ENCODE data around the gene DHFR.

DHFR gene

DNA sequence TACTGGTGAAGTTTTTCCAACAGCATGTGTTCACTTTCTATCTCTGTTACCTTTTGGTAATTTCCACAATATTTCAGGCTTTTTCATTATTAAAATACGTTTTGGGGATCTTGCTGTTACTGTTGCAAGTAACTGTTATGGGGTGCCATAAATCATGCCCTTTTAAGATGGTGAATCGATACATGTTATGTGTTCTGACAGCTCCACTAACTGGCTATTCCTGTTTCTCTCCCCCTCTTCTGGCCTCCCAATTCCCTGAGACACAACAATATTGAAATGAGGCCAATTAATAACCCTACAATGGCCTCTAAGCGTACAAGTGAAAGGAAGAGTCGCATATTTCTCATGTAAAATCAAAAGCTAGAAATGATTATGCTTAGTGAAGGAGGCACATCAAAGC, 13.4 kb downstream of the DHFR start:
- no peak for TF ChIP-seq JUND (IDR thresholded peaks at IDR 0.05; ENCODE audit: low read depth)
- in situ Hi-C loops (cut with HindIII; ENCODE audit: low pct_unique_long_range_greater_than_20kb, low sequenced_read_pairs) = no loop called here
- peak in 1 of 2 experiments; percentile 64 for DNase-seq (ENCODE audit: low read depth in 1 of 2, low spot score in 1 of 2)

DNA sequence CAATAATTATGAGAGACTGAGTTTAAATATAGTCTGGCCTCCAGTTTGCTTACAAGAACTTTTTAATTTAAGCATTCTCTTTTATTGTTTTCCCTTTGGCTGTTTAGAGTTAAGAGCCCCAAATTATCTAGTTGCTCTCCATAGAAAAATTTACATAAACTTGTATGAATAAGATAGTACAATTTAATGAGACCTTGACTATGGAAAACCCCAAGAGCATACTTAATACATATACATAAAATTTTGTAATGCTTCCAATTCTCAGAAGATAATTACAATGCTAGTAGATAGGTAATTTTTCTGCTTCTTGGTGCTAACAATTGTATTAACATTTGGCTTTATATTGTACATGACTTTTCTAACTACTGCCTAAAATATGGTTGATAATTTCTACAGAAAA, 20.6 kb downstream of the DHFR start:
- DNase-seq (ENCODE audit: low read depth in 1 of 2, low spot score in 1 of 2) = no peak
- in situ Hi-C loops (cut with HindIII; ENCODE audit: low pct_unique_long_range_greater_than_20kb, low sequenced_read_pairs) = no loop called here
- no peak for TF ChIP-seq JUND (IDR thresholded peaks at IDR 0.05; ENCODE audit: low read depth)

DNA sequence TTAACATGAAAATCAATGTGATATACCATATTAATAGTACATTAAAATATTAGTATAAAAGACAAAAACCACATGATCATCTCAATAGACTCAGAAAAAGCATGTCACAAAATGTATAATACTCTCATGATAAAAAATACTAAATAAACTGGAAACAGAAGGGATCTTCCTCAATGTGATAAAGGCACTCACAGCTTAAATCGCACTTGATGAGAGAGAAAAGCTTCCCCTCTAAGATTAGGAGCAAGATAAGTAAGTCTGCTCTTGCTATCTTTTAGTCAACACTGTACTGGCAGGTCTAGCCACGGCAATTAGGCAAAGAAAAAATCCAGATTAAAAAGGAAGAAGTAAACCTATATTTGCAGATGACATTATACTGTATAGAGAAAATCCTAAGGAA, 22.1 kb downstream of the DHFR start:
- no peak for TF ChIP-seq JUND (IDR thresholded peaks at IDR 0.05; ENCODE audit: low read depth)
- no peak for DNase-seq (ENCODE audit: low read depth in 1 of 2, low spot score in 1 of 2)
- in situ Hi-C loops (cut with HindIII; ENCODE audit: low pct_unique_long_range_greater_than_20kb, low sequenced_read_pairs) = no loop called here

DNA sequence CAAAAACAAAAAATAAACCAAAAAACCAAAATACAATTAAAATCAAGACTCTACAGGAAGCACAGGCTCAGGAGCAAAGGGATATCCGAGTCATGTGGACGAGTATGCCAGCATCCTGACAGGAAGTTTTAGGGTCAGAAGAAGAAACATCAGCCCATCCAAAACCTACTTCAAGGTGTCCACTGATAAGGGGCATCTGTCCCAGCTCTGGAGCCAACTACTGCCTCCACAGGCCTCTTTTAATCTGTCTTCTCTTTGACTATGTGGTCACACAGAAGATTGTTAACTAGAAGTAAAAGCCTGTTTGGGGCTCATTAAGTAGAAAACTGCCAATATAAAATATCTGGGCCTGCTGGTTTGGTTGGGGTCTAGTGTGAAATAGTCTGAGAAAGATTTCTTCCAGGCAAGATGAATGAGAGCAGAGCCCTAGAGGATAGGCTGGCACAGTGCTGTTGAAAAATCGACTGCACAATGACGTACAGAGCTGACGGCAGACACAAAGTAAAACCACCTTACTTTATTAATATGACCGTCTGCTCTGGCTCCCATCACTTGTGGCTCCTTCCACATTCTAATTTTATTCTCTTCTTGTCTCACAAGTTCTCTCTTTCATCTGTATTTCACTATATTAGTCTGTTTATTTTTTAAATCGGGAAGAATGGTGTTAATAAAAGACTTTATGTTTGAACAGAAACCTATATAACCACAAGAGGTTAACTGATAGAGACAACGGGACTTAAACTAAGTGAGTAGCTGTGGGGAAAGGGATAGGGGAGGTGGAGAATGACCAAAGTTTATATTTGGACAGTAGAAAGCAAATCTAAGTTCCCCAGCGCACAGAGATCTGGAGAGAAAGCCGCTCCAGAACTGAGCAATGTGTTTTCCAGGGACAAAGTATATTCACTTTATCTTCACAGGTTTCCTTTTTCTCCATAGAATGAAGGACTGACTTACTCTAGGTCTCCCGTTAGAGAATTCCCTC, 23.2 kb downstream of the DHFR start:
- DNase-seq (ENCODE audit: low read depth in 1 of 2, low spot score in 1 of 2) = no peak
- in situ Hi-C loops (cut with HindIII; ENCODE audit: low pct_unique_long_range_greater_than_20kb, low sequenced_read_pairs) = no loop called here

DNA sequence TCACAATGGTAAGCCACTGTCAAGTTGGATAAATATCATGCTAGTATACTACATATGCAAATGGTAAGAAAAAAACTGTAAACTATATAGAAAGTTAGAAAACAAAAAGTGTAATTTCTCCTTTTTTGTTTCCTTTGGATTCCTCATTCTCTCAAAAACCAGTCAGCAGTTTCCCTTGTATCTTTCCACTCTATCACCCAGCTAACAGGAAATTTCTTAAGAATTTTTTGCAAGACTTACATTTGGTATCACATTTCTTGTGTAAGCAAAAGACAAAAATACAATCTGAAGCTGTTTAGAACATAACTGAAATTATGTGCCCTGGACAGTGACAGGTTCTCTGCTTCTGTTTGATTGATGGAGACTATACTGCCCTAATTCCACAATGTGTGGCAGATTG, 25.5 kb downstream of the DHFR start:
- DNase-seq (ENCODE audit: low read depth in 1 of 2, low spot score in 1 of 2) = no peak
- in situ Hi-C loops (cut with HindIII; ENCODE audit: low pct_unique_long_range_greater_than_20kb, low sequenced_read_pairs) = no loop called here
- no peak for TF ChIP-seq JUND (IDR thresholded peaks at IDR 0.05; ENCODE audit: low read depth)

More for the DNA sequence above, 23.2 kb downstream of the DHFR start:
- TF ChIP-seq JUND (IDR thresholded peaks at IDR 0.05; ENCODE audit: low read depth) = no peak

DNA sequence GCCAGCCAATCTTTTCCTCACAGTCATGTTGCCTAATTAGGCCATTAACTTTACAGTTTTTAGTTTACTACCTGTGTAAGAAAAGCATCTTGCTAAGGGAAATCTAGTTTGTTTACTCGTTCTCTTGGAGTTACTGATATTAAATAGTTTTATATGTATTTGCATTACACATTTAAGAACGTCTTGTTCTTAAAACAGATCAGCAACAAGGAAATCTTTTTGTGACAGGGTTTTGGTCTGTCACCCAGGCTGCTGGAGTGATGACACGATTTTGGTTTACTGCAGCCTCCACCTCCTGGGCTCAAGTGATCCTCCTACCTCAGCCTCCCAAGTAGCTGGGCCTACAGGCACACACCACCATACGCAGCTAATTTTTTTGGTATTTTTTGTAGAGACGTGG, 29.6 kb downstream of the DHFR start:
- in situ Hi-C loops (cut with HindIII; ENCODE audit: low pct_unique_long_range_greater_than_20kb, low sequenced_read_pairs) = no loop called here
- no peak for TF ChIP-seq JUND (IDR thresholded peaks at IDR 0.05; ENCODE audit: low read depth)

DNA sequence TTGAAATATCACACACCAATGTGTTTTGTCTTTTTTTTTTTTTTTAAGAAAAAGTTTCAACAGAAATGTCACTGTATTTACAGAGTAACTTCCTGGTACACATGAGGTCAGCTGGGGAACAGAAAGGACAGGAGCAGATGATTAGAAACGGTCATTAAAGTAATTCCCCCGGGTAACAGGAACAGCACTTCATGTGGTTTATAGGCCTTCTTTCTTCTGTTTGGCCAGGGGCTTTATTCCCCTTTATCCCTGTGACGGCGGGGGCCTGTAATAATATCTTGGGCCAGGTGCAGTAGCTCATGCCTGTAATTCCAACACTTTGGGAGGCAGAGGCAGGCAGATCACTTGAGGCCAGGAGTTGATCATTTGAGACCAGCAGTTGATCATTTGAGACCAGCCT, 30.8 kb downstream of the DHFR start:
- no peak for TF ChIP-seq JUND (IDR thresholded peaks at IDR 0.05; ENCODE audit: low read depth)
- no peak for DNase-seq (ENCODE audit: low read depth in 1 of 2, low spot score in 1 of 2)
- in situ Hi-C loops (cut with HindIII; ENCODE audit: low pct_unique_long_range_greater_than_20kb, low sequenced_read_pairs) = no loop called here

More for the DNA sequence above, 29.6 kb downstream of the DHFR start:
- no peak for DNase-seq (ENCODE audit: low read depth in 1 of 2, low spot score in 1 of 2)

DNA sequence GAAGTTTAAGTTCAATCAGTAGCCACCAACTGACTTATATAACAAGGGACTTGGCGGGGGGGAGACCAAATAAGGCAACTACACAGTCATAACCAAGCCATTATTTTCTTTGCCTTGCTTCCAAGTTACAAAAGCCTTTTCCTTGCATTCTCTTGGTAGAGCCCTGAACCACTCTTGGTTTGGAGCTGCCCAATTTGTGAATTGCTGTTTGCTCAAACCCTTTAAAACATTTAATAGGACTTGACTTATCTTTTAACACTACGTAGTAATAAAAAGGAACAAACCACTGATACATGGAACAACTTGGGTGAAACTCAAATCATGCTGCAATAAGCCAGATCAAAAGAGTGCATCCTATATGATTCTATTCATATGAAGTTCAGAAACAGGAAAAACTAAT, 32.0 kb downstream of the DHFR start:
- DNase-seq (ENCODE audit: low read depth in 1 of 2, low spot score in 1 of 2) = no peak
- TF ChIP-seq JUND (IDR thresholded peaks at IDR 0.05; ENCODE audit: low read depth) = no peak
- in situ Hi-C loops (cut with HindIII; ENCODE audit: low pct_unique_long_range_greater_than_20kb, low sequenced_read_pairs) = no loop called here

DNA sequence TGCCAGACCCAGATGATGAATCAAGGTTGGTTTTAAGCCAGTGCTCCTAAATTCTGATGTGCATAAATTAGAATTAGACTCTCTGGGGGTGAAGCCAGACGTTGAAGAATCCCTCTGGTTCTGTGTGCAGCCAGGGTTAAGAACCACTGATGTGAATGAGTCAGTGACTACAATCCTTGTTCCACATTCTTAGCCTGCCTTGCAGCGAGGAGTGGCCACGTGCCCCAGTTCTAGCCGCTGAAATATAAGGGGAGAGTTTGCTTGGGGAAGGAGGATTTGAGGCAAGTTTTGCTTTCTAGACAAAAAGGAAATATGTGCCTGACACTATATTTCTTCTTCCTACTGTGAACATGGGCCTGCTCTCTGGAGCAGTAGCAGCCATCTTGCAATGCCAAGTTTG, 34.6 kb downstream of the DHFR start:
- DNase-seq (ENCODE audit: low read depth in 1 of 2, low spot score in 1 of 2) = no peak
- in situ Hi-C loops (cut with HindIII; ENCODE audit: low pct_unique_long_range_greater_than_20kb, low sequenced_read_pairs) = no loop called here
- TF ChIP-seq JUND (IDR thresholded peaks at IDR 0.05; ENCODE audit: low read depth) = no peak

DNA sequence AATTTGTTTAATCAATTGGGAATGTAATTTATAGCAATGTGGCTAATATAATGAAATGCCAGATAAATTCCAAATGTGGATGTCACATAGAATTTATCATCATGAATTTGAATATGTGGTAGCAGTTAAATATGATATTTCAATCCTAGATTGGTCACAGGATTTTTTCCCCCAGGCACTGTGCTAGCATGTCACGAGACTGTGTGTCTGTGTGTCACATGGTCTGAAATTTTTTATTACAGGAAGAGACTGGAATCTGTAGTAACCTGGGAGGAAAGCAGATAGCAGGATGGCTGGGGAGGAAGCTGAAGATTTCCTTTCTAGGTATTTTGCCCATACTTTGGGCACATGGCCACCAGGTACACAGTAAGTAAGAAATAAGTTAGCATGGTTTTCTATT, 35.7 kb downstream of the DHFR start:
- no peak for TF ChIP-seq JUND (IDR thresholded peaks at IDR 0.05; ENCODE audit: low read depth)
- DNase-seq (ENCODE audit: low read depth in 1 of 2, low spot score in 1 of 2) = no peak
- in situ Hi-C loops (cut with HindIII; ENCODE audit: low pct_unique_long_range_greater_than_20kb, low sequenced_read_pairs) = no loop called here

DNA sequence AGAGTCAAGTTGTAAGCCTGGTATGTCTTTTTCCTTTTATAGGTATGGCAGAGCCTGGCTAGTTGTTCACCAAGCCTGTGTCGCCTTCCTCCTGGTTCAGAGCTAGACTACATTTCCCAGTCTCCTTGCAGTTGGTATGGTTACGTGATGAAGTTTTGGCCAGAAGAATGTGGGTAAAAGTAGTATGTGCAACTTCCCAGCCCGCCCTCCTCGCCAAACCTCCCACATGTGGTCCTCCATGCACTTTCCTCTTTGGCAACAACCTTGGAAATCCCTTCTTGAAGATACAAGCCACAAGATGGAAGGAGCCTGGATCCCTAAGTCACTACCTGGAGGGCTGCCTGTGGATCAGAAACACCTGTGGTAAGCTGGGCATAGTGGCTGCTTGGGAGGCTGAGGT, 36.3 kb downstream of the DHFR start:
- no peak for TF ChIP-seq JUND (IDR thresholded peaks at IDR 0.05; ENCODE audit: low read depth)
- in situ Hi-C loops (cut with HindIII; ENCODE audit: low pct_unique_long_range_greater_than_20kb, low sequenced_read_pairs) = no loop called here
- DNase-seq (ENCODE audit: low read depth in 1 of 2, low spot score in 1 of 2) = no peak

DNA sequence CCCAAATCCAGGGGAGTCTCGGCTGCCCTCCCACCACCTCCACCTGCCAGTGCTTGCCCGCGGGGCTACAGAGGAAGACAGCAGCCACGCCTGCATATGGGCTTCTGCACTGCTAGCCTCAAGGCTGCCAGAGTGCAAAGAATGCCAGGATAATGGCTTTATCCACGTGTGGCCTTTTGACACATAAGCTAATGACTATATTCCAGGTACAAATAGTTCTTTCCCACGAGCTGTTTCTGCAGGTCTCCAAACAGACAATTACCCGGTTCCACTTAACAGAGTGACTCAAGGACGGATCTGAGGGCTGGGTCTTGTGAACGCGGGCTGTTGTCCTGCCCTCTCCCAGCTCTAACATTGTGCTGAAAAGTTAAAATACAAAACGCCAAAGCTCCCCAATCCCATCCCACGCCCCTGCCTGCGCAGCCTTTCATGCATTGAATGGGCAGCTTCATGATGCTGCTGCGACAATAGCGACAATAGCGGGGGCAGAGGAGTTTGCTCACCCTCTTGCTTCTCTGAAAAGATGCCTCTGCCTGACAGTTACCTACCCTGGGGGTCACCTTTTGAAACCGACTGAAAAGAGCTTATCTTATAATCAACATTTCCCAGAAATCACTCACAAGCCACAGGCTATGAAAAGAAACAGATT, 39.4 kb downstream of the DHFR start:
- in situ Hi-C loops (cut with HindIII; ENCODE audit: low pct_unique_long_range_greater_than_20kb, low sequenced_read_pairs) = no loop called here
- no peak for TF ChIP-seq JUND (IDR thresholded peaks at IDR 0.05; ENCODE audit: low read depth)
- no peak for DNase-seq (ENCODE audit: low read depth in 1 of 2, low spot score in 1 of 2)

DNA sequence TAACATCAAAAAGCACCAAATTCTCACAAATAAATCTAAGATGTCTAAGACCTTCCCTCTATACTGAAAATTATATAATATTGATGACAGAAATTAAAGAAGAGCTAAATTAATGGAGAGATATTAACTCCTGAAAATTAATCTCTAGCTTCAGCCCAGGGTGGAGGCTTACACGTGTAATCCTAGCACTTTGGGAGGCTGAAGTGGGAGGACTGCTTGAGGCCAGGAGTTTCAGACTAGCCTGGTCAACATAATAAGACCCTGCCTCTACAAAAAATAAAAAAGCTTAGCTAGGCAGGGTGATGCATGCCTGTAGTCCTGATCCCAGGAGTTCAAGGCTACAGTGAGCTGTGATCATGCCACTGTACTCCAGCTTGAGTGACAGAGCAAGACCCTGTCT, 45.1 kb downstream of the DHFR start:
- DNase-seq (ENCODE audit: low read depth in 1 of 2, low spot score in 1 of 2) = no peak
- TF ChIP-seq JUND (IDR thresholded peaks at IDR 0.05; ENCODE audit: low read depth) = no peak
- in situ Hi-C loops (cut with HindIII; ENCODE audit: low pct_unique_long_range_greater_than_20kb, low sequenced_read_pairs) = no loop called here

All from T47D (cell line).